Kidney (tissue), 14 donors: ENCODE measurements around the gene BACH2. TPM values are rescaled to one million over a fixed set of nuclear protein-coding genes. Genes with fewer than 3 reads are reported as not detected.

Source experiments
- DNase-seq, 5 donors: peaks; one replicate each; pipeline ENCODE4 v3.0.0-alpha.2; 2013 to 2020
- FAIRE-seq: peaks from 2 replicates; lab custom pipeline; 2012; peaks lifted over from hg19 to GRCh38; lab: Jason Lieb, UNC
- H3K27ac ChIP-seq, 2 donors: one replicate each; pipeline ENCODE4 v1.7.0; 2013; ENCODE audit warnings: low read depth in 2 of 2, low read length in 2 of 2, inconsistent platforms in 1 of 2
- H3K27me3 ChIP-seq: one replicate; pipeline ENCODE4 v1.7.1; 2013; ENCODE audit warnings: low read length, inconsistent platforms; ENCODE audit not compliant: control insufficient read depth, insufficient read depth
- H3K36me3 ChIP-seq, 3 donors: one replicate each; pipeline versions ENCODE4 v1.7.0 to v1.7.1; 2013; ENCODE audit warnings: low read length in 3 of 3, control low read depth in 1 of 3, inconsistent platforms in 1 of 3; ENCODE audit not compliant: insufficient read depth in 3 of 3, control insufficient read depth in 2 of 3
- H3K4me1 ChIP-seq, 3 donors: one replicate each; pipeline versions ENCODE4 v1.7.0 to v1.7.1; 2013; ENCODE audit warnings: low read length in 3 of 3, inconsistent platforms in 1 of 3, low read depth in 1 of 3; ENCODE audit not compliant: control insufficient read depth in 2 of 3, insufficient read depth in 2 of 3
- H3K4me3 ChIP-seq, 3 donors: one replicate each; pipeline versions ENCODE4 v1.7.0 to v1.8.1; 2013; ENCODE audit warnings: low read length in 3 of 3, control low read depth in 1 of 3, inconsistent platforms in 1 of 3
- H3K9ac ChIP-seq, 3 donors: one replicate each; pipeline versions ENCODE4 v1.7.0 to v1.7.1; 2013; ENCODE audit warnings: low read length in 3 of 3, control low read depth in 1 of 3, inconsistent platforms in 1 of 3
- H3K9me3 ChIP-seq, 3 donors: one replicate each; pipeline versions ENCODE4 v1.7.0 to v1.7.1; 2013; ENCODE audit warnings: low read length in 3 of 3, control low read depth in 1 of 3, inconsistent platforms in 1 of 3; ENCODE audit not compliant: control insufficient read depth in 2 of 3, insufficient read depth in 1 of 3
- intact Hi-C: fragments of 100-400 bp; cut with DNase I; formaldehyde crosslinking; loops from one replicate; pipeline ENCODE4 v1.11.1; 2022
- polyA plus RNA-seq: library from polyadenylated mRNA; stranded (reverse); fragments of 350-450 nt; fragmentation: Illumina TruSeq; extraction: RNeasy Lipid Tissue Mini Kit (QIAGEN cat#74804); gene quantifications from one replicate; pipeline ENCODE4 v1.2.3, GENCODE V29; 2014; ENCODE audit warnings: low read depth, low replicate concordance; ENCODE audit not compliant: insufficient read depth
- total RNA-seq: library from RNA; stranded (reverse); fragmentation: NEBNext Ultra II Directional; extraction: Animal tissue kit (Norgen Biotek cat#: 25700); gene quantifications from one replicate; pipeline ENCODE4 v1.2.1, GENCODE V29; 2021
- TF ChIP-seq, protein P1 (sequence below): IDR thresholded peaks from 3 replicates; pipeline ENCODE4 v1.5.1; 2012; ENCODE audit warnings: mild to moderate bottlenecking, moderate library complexity, borderline replicate concordance; ENCODE audit not compliant: insufficient read depth; ENCODE audit errors: extremely low read depth
- donor health status: control.
- donor health status: control.
- donor health status: control.
- donor health status: control.
- donor health status: control.
- donor health status: DM: yes; HTN: yes; CAD: no.
- donor health status: Normal renal cell carcinoma (clear cell type).

Gene BACH2
- total and polyA plus RNA-seq, 2 donors from 2014 or later = 0.32 to 6.9 TPM

- TF ChIP-seq, protein P1, sequence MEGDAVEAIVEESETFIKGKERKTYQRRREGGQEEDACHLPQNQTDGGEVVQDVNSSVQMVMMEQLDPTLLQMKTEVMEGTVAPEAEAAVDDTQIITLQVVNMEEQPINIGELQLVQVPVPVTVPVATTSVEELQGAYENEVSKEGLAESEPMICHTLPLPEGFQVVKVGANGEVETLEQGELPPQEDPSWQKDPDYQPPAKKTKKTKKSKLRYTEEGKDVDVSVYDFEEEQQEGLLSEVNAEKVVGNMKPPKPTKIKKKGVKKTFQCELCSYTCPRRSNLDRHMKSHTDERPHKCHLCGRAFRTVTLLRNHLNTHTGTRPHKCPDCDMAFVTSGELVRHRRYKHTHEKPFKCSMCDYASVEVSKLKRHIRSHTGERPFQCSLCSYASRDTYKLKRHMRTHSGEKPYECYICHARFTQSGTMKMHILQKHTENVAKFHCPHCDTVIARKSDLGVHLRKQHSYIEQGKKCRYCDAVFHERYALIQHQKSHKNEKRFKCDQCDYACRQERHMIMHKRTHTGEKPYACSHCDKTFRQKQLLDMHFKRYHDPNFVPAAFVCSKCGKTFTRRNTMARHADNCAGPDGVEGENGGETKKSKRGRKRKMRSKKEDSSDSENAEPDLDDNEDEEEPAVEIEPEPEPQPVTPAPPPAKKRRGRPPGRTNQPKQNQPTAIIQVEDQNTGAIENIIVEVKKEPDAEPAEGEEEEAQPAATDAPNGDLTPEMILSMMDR = no peak
- FAIRE-seq (no peak), DNase-seq (no peak)
- intact Hi-C loops = no loop called here
- no peak overlapping the region for H3K9ac ChIP-seq
- no peak overlapping the region for H3K4me3 ChIP-seq
- no peaks in the 10 kb centered on the region for H3K36me3 ChIP-seq
- H3K27ac ChIP-seq = no peak overlapping the region
- H3K27me3 ChIP-seq = no peaks in the 10 kb centered on the region
- H3K4me1 ChIP-seq = peaks cover 0 to 4% (median 2%) of the 10 kb centered on the region in 3 donors
- H3K9me3 ChIP-seq = no peaks in the 10 kb centered on the region
Measured at GRCh38 chr6:90233994-90234393, 62.6 kb downstream of the BACH2 start.

- no peak for DNase-seq
- no peak overlapping the region for H3K4me3 ChIP-seq
- intact Hi-C loops = no loop called here
- H3K27me3 ChIP-seq = no peaks in the 10 kb centered on the region
- FAIRE-seq = no peak
- H3K9me3 ChIP-seq = no peaks in the 10 kb centered on the region
- TF ChIP-seq, protein P1 = no peak
- peaks cover 0 to 2% (median 0%) of the 10 kb centered on the region in 3 donors for H3K4me1 ChIP-seq
- H3K36me3 ChIP-seq = no peaks in the 10 kb centered on the region
- H3K9ac ChIP-seq = no peak overlapping the region
- no peak overlapping the region for H3K27ac ChIP-seq
Measured at GRCh38 chr6:90233213-90233612, 63.4 kb downstream of the BACH2 start.

DNA sequence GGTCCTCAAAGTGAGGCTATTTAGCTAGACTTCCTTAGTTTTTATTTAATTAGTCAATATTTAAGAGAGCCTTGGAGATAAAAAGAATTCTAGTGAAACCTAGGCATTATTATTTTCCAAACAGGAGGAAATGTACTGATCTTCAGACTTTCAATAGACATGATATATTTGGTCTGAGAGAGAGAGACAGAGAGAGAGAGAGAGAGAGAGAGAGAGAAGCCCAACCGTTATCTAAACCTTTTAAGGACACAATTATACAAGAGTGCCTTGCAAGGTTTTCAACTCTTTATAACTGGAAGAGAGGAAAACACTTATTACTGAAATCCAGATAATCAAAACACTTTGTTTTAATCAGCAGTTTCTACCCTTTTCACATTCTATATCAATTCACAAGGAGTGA lies 64.8 kb downstream of the BACH2 start:
- no peak for FAIRE-seq
- H3K9ac ChIP-seq = no peak overlapping the region
- no peaks in the 10 kb centered on the region for H3K9me3 ChIP-seq
- H3K4me1 ChIP-seq = peaks cover 0 to 2% (median 0%) of the 10 kb centered on the region in 3 donors
- H3K27me3 ChIP-seq = no peaks in the 10 kb centered on the region
- no peak overlapping the region for H3K4me3 ChIP-seq
- TF ChIP-seq, protein P1 = no peak
- intact Hi-C loops = no loop called here
- H3K36me3 ChIP-seq = no peaks in the 10 kb centered on the region
- DNase-seq = no peak
- H3K27ac ChIP-seq = no peak overlapping the region

DNA sequence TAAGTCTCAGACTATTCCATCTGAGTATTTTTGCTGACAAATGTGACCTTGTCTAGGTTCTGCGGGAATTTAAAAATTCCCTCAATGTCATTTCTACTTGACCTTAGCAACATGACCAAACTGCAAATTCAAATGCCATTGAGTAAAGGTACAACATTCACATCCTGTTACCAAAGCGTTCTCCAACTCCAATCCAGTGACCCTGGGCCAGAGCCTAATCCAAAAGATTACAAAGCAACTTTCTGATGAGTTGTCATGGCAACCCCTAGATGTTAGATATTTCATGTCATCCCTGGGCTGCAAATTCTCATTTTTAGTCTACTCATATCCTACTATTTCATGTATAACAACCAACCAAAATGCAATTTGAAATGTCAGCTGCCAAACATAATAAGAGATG lies 65.3 kb downstream of the BACH2 start:
- no peak overlapping the region for H3K9ac ChIP-seq
- TF ChIP-seq, protein P1 = no peak
- H3K4me1 ChIP-seq = peaks cover 0 to 2% (median 0%) of the 10 kb centered on the region in 3 donors
- intact Hi-C loops = no loop called here
- FAIRE-seq = no peak
- H3K36me3 ChIP-seq = no peaks in the 10 kb centered on the region
- H3K9me3 ChIP-seq = no peaks in the 10 kb centered on the region
- H3K27me3 ChIP-seq = no peaks in the 10 kb centered on the region
- no peak for DNase-seq
- H3K4me3 ChIP-seq = no peak overlapping the region
- H3K27ac ChIP-seq = no peak overlapping the region
